Subcutaneous abdominal adipose tissue (tissue), 5 donors: ENCODE measurements around the gene HNF4A.

Experiments
- H3K27ac ChIP-seq: one replicate; pipeline ENCODE4 v1.7.0; 2013; ENCODE audit warnings: low read depth, mild to moderate bottlenecking, inconsistent platforms, low read length, moderate library complexity
- H3K27me3 ChIP-seq, 5 donors: one replicate each; pipeline ENCODE4 v1.7.0; 2013; ENCODE audit warnings: low read length in 5 of 5, inconsistent platforms in 1 of 5; ENCODE audit not compliant: control insufficient read depth in 5 of 5, insufficient read depth in 4 of 5
- H3K36me3 ChIP-seq, 5 donors: one replicate each; pipeline ENCODE4 v1.7.0; 2013; ENCODE audit warnings: low read length in 5 of 5; ENCODE audit not compliant: control insufficient read depth in 5 of 5, insufficient read depth in 5 of 5
- H3K4me1 ChIP-seq, 5 donors: one replicate each; pipeline ENCODE4 v1.7.0; 2013; ENCODE audit warnings: low read length in 5 of 5, mild to moderate bottlenecking in 3 of 5, moderate library complexity in 1 of 5; ENCODE audit not compliant: control insufficient read depth in 5 of 5, insufficient read depth in 5 of 5
- H3K4me3 ChIP-seq, 5 donors: one replicate each; pipeline ENCODE4 v1.7.0; 2013; ENCODE audit warnings: low read length in 5 of 5, low read depth in 1 of 5
- H3K9ac ChIP-seq, 5 donors: one replicate each; pipeline ENCODE4 v1.7.0; 2013; ENCODE audit warnings: low read length in 5 of 5, mild to moderate bottlenecking in 4 of 5, moderate library complexity in 3 of 5
- H3K9me3 ChIP-seq, 5 donors: one replicate each; pipeline ENCODE4 v1.7.0; 2013; ENCODE audit warnings: low read length in 5 of 5; ENCODE audit not compliant: control insufficient read depth in 5 of 5
- donor health status: healthy.
- donor health status: healthy.
- donor health status: healthy.
- donor health status: healthy.
- donor health status: healthy.

The HNF4A gene

DNA sequence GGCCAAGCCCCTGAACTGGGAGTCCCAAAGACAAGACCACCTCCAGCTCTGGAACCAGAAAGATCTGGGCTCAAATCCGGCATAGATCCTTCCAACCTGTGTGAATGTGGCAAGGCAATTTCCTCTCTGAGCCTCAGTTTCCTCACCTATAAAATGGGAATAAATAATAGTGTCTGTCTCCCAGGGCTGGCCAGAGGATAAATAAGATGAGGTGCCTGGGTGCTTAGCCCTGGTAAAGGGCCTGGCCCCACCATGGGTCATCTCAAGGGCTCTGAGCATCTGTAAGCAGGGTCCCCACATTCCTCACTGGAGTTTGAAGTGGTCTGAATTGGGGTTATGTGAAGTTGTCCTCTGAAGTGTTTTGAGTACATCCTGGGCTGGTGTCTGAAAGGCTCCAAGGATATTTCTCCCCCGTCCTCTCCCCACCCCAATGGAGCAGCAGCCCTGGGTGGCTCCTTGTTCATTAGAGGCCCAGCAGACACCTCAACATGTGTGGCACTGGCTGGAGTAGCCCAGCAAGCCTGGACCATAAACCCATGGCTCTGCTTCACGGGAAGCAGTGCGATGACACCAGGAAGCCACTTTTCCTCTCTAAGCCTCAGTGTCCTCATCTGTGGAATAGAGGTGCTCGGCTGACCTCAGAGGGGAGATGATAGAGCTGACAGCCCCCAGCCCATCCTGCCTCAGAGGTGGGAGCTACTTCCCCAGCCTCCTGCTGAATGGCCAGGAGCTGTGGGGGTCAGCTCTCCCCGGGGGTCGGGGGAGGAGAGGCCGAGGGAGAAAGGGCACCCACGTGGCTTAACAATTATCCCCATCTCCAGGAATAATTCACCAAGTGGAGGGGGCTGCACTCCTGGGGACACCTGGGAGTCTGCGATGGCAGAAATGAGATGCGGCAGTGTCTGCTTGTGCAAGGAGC lies 48.0 kb downstream of the HNF4A start:
- H3K4me1 ChIP-seq = peaks cover 0 to 2% (median 0%) of the 10 kb centered on the region in 5 donors

DNA sequence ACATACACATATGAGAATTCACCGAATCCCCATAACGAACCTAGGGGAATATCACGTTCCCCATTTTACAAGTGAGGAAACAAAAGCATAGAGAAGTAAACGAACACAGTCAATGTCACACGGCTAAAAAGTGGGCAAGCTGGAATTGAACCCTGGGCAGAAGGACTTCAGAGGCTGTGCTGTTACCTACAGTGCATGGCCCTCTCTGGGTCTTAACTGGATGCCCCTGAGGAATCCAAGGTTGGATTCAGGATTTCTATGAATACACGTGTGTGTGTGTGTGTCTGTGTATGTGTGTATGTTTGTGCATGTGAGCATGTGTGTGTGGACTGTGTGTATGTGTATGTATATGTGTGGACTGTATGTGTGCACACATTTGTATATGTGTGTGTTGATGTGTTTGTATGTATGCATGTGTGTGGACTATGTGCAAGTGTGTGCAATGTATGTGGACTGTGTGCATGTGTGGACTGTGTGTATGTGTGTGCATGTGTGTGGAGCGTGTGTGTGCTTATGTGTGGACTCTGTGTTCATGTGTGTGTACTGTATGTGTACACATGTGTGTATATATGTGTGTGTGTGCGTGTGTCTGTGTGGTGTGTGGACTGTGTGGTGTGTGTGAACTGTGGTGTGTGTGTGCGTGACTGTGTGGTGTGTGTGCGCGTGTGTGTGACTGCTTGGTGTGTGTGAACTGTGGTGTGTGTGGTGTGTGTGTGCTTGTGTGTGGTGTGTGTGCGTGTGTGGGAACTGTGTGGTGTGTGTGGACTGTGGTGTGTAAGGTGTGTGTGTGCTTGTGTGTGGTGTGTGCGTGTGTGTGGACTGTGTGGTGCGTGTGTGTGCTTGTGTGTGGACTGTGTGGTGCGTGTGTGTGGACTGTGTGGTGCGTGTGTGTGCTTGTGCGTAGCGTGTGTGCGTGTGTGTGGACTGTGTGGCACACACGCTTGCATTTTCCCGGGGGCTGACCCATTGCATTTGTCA lies 49.0 kb downstream of the HNF4A start:
- H3K27me3 ChIP-seq = peaks cover 0 to 3% (median 0%) of the 10 kb centered on the region in 5 donors
- H3K9ac ChIP-seq = no peak overlapping the region
- peaks cover 0 to 2% (median 0%) of the 10 kb centered on the region in 5 donors for H3K4me1 ChIP-seq
- H3K36me3 ChIP-seq = no peaks in the 10 kb centered on the region
- no peaks in the 10 kb centered on the region for H3K9me3 ChIP-seq
- H3K4me3 ChIP-seq = no peak overlapping the region
- no peak overlapping the region for H3K27ac ChIP-seq

More for the DNA sequence above, 48.0 kb downstream of the HNF4A start:
- Histone ChIP-seq H3K27ac (no peak overlapping the region), H3K4me3 (no peak overlapping the region), H3K36me3 (no peaks in the 10 kb centered on the region), H3K9ac (no peak overlapping the region), H3K9me3 (no peaks in the 10 kb centered on the region), H3K27me3 (peaks cover 0 to 3% (median 0%) of the 10 kb centered on the region in 5 donors)

DNA sequence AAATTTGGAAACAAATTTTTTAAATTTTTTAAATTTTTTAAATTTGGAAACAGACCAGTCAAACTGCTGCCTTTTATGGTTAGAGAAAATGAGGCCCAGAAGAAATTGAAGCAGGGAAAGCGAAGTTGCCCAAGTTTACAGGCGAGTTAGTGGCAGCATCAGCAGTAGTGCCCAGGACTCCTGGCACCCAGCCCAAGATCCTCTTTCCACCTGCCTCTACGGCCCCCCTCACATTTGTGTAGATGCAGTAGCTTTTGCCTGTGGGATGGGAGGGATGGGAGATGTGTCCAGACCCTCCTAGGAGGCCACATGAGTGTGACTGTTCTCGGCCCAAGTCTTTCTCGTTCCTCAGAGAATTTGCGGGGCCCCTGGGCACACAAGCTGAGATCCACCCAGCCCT lies 49.8 kb downstream of the HNF4A start:
- Histone ChIP-seq H3K27me3 (peaks cover under 1 to 3% (median 3%) of the 10 kb centered on the region in 5 donors), H3K4me1 (peaks cover 0 to 2% (median 0%) of the 10 kb centered on the region in 5 donors), H3K9me3 (no peaks in the 10 kb centered on the region), H3K36me3 (no peaks in the 10 kb centered on the region), H3K4me3 (no peak overlapping the region), H3K27ac (no peak overlapping the region), H3K9ac (no peak overlapping the region)

DNA sequence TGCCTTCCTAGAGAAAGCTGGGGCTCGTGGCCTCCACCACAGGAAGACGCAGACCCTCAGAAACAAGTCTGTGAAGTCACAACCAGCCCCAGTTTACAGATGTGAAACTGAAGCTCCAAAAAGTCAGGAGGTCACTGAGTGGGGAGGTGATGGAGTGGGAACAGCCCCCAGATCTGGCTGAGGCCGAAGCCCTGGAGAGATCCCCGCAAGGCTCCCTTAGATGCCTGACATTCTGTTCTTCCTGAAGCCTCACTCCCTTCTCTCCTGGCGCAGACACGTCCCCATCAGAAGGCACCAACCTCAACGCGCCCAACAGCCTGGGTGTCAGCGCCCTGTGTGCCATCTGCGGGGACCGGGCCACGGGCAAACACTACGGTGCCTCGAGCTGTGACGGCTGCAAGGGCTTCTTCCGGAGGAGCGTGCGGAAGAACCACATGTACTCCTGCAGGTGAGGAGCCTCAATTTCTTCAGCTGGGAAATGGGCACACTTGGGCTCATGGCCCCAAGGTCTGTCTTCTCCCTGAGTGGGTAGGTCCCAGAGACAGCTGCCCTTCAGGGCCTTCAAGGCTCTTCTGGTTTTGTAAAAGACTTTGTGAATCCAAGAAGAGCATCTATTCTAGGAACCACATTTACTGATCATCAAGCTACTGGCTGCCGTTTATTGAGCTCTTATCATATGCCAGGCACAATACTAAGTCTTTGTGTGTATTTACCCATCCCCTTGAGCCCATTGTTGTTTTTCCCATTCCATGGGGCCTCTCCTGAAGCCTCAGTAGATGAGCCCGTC lies 50.5 kb downstream of the HNF4A start:
- Histone ChIP-seq H3K4me1 (peaks cover 0 to 2% (median 0%) of the 10 kb centered on the region in 5 donors), H3K4me3 (no peak overlapping the region), H3K9ac (no peak overlapping the region), H3K9me3 (no peaks in the 10 kb centered on the region), H3K36me3 (no peaks in the 10 kb centered on the region), H3K27me3 (peaks cover 2 to 7% (median 3%) of the 10 kb centered on the region in 5 donors), H3K27ac (no peak overlapping the region)

DNA sequence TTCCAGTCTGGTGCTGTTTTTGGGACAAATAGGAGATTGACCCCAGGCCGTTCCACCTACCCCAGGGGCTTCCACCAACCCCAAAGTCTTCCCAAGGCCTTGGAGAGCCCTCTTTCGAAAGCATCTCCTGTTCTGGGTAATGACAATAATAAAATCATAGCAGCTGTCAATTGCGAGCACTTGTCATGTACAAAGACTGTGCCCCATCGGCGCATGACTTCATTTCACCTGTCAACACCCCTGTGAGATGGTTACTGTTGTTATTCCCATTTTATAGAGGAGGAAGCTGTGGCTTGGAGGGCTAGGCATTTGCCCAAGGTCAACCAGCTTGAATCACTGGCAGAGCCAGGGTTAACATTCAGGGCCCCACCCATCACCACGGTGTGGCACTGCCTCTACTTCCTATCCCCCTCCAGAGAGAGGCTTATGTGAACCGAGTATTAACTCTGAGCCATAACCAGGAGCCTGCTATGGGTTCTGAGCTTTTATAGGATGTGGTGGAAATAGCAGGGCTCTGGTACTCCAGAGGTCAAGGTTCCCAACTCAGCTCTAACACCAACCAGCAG lies 51.2 kb downstream of the HNF4A start:
- H3K4me3 ChIP-seq = no peak overlapping the region
- peaks cover 2 to 7% (median 3%) of the 10 kb centered on the region in 5 donors for H3K27me3 ChIP-seq
- H3K4me1 ChIP-seq = peaks cover 0 to 2% (median 0%) of the 10 kb centered on the region in 5 donors
- H3K27ac ChIP-seq = no peak overlapping the region
- no peaks in the 10 kb centered on the region for H3K36me3 ChIP-seq
- H3K9me3 ChIP-seq = no peaks in the 10 kb centered on the region
- no peak overlapping the region for H3K9ac ChIP-seq

DNA sequence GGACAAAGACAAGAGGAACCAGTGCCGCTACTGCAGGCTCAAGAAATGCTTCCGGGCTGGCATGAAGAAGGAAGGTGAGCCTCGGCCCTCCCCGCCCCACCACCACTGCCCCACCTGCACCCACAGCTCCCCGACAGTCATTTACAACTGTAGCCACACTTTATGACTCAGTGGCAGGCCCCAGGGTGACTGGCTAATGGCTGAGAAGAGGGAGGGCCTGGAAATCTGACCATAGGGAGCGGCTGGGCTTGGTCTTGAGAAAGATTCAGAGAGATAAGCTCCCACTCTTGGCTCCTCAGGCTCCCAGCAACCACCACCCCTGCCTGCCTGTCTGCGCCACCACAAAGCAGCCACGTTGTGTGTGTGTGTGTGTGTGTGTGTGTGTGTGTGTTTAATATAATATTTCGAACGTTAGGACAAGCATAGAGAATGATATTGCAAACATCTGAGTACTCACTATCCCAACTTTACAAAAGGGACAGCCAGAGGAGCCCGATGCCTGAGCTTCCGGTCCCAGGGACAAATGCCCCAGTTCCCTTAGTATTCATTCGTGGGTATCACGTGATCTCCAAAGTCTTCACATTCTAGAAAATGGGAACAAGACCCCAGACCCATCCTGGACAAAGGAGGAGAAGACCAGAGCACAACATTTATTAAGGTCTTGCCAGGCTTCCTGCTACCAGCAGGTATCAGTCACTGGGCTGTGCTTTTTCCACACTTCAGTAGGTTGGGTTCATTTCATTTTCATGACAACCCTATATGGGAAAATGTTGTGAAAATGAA lies 52.1 kb downstream of the HNF4A start:
- Histone ChIP-seq H3K36me3 (no peaks in the 10 kb centered on the region), H3K9ac (no peak overlapping the region)

DNA sequence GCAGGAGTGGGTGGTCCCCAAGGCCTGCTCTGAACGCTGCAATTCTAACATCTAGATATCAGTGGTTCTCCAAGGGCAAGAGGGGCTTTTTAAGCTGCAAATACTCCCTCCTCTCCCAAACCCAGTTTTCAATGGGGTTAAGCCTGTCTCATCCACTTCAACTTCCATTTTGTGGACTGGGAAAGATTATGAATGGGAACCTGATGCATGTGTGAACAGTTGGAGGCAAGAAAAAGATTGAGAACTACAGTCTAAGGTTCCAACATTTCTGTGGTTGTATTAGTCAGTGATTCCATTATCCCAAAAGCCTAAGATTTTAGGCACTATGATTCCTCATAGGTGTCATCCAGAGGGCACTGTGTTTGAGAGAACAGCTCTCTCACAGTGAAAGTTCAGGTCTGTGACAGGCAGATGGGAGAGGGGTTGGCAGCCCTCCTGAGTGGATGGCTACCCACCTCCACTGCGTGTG lies 53.7 kb downstream of the HNF4A start:
- Histone ChIP-seq H3K9me3 (no peaks in the 10 kb centered on the region), H3K4me3 (no peak overlapping the region), H3K36me3 (no peaks in the 10 kb centered on the region), H3K27ac (no peak overlapping the region), H3K9ac (no peak overlapping the region), H3K27me3 (peaks cover 2 to 25% (median 8%) of the 10 kb centered on the region in 5 donors), H3K4me1 (peaks cover 0 to 2% (median 0%) of the 10 kb centered on the region in 5 donors)

More for the DNA sequence above, 52.1 kb downstream of the HNF4A start:
- Histone ChIP-seq H3K9me3 (no peaks in the 10 kb centered on the region), H3K4me1 (peaks cover 0 to 2% (median 0%) of the 10 kb centered on the region in 5 donors), H3K27me3 (peaks cover 2 to 12% (median 4%) of the 10 kb centered on the region in 5 donors), H3K27ac (no peak overlapping the region), H3K4me3 (no peak overlapping the region)

DNA sequence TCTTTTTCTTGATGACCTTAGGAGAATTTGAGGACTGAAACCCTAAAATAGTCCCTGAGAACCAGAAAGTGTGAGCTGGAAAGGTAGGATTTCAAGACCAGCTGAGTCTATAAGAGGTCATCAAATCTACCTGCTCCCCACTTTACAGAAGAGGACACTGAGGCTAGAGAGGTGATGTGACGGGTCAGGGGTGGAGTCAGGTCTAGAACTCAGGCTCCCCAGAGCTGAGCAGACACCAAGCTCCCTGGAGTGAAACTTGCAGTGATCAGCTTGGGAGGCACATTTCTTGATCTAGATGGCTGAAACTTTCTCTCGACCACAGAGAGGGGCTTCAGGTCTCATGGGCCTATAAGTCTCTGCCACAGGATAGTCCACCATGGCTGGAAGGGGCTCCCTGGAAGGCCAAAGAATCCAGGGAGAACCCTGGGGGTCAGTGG lies 55.1 kb downstream of the HNF4A start:
- H3K27me3 ChIP-seq = peaks cover 2 to 30% (median 9%) of the 10 kb centered on the region in 5 donors

More for the DNA sequence above, 55.1 kb downstream of the HNF4A start:
- H3K4me3 ChIP-seq = no peak overlapping the region
- H3K4me1 ChIP-seq = no peaks in the 10 kb centered on the region
- H3K27ac ChIP-seq = no peak overlapping the region
- H3K36me3 ChIP-seq = no peaks in the 10 kb centered on the region
- H3K9ac ChIP-seq = no peak overlapping the region
- H3K9me3 ChIP-seq = no peaks in the 10 kb centered on the region
